Measurements from ENCODE around the gene B3GALT6.
A peak's percentile ranks its signal among the peaks of the same experiment; 100 is the strongest.

Gene B3GALT6

GRCh38 chr1:1215080-1215676 lies 16.9 kb upstream of the B3GALT6 start:
- no peak overlapping the region for H3K4me3 ChIP-seq (ENCODE audit: low read length)
- no peak for TF ChIP-seq CTCF (conservative IDR thresholded peaks at IDR 0.05; ENCODE audit: low read depth, low read length)
- no peak for DNase-seq (ENCODE audit: low read depth)

- H3K4me3 ChIP-seq (ENCODE audit: low read length): no peak overlapping the region
- no peak for TF ChIP-seq CTCF (conservative IDR thresholded peaks at IDR 0.05; ENCODE audit: low read depth, low read length)
- DNase-seq (ENCODE audit: low read depth): no peak
Observed at GRCh38 chr1:1215881-1216605, 16.0 kb upstream of the B3GALT6 start.

GRCh38 chr1:1216770-1217620 lies 15.0 kb upstream of the B3GALT6 start:
- DNase-seq (ENCODE audit: low read depth): no peak
- H3K4me3 ChIP-seq (ENCODE audit: low read length): no peak overlapping the region

GRCh38 chr1:1217621-1218523 lies 14.2 kb upstream of the B3GALT6 start:
- peak; percentile 22 for DNase-seq (ENCODE audit: low read depth)
- H3K4me3 ChIP-seq (ENCODE audit: low read length): no peak overlapping the region
- no peak for TF ChIP-seq CTCF (conservative IDR thresholded peaks at IDR 0.05; ENCODE audit: low read depth, low read length)

More at GRCh38 chr1:1216770-1217620, 15.0 kb upstream of the B3GALT6 start:
- no peak for TF ChIP-seq CTCF (conservative IDR thresholded peaks at IDR 0.05; ENCODE audit: low read depth, low read length)

- DNase-seq (ENCODE audit: low read depth): no peak
- H3K4me3 ChIP-seq (ENCODE audit: low read length): no peak overlapping the region
- TF ChIP-seq CTCF (conservative IDR thresholded peaks at IDR 0.05; ENCODE audit: low read depth, low read length): no peak
Observed at GRCh38 chr1:1218524-1219200, 13.4 kb upstream of the B3GALT6 start.

GRCh38 chr1:1219341-1219740 lies 12.7 kb upstream of the B3GALT6 start:
- DNase-seq (ENCODE audit: low read depth): no peak
- no peak for TF ChIP-seq CTCF (conservative IDR thresholded peaks at IDR 0.05; ENCODE audit: low read depth, low read length)
- H3K4me3 ChIP-seq (ENCODE audit: low read length): no peak overlapping the region
